ENCODE data around the gene PTPRCAP. TPM values are rescaled to one million over a fixed set of nuclear protein-coding genes. Genes with fewer than 3 reads are reported as not detected.

PTPRCAP gene
- polyA plus RNA-seq, 1 donor (not counting 4 experiments of a cell fraction or from before 2014, with no cell fraction given), result not detected

DNA sequence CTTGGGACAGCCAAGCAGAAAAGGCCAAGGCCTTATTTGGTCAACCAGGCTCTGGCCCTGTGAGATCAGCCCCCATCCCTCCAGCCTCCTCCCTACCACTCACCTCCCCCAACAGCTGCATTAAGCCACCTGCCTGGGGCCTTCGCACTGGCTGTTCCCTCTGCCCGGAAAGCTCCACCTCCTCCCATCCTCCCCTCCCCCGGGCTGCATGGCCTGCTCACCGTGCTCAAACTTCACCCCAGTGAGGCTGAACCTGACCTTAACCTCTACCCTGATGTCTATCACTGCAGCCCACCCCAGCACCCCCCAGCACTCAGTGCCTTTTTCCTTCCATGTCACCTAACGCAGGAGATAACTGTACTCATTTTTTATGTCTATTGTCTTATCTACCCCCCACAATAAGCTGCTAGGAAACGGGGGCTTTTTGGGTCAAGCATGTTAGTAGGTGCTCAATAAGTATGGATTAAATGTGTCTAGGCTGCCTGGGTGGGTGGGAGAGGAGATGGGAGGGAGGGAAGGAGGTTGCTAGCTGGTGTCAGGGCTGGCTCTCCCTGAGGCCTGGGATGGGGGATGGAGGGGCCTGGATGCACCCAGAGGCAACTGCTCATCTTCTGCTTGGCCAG lies 912 bp downstream of the PTPRCAP start:
- H3K4me3 ChIP-seq (ENCODE audit: control insufficient read depth in 2 of 3, extremely low read depth in 1 of 3, insufficient read depth in 2 of 3, low read depth in 1 of 3, low read length in 3 of 3), result no peak overlapping the region
- no peaks in the 10 kb centered on the region for H3K9me1 ChIP-seq (ENCODE audit: control insufficient read depth, extremely low read depth, insufficient read depth, low read length)
- H3K36me3 ChIP-seq (ENCODE audit: control insufficient read depth in 2 of 2, extremely low read depth in 1 of 2, insufficient read depth in 2 of 2, low read length in 2 of 2), result peaks cover 28 to 38% of the 10 kb centered on the region in 2 experiments
- H4K20me1 ChIP-seq (ENCODE audit: control insufficient read depth, extremely low read depth, insufficient read depth, low read length), result peaks cover 5% of the 10 kb centered on the region
- H2AFZ ChIP-seq (ENCODE audit: control insufficient read depth, low read length), result no peak overlapping the region
- no peak for DNase-seq (ENCODE audit: low read depth, low spot score)
- dilution Hi-C loops (cut with MboI; ENCODE audit: extremely low pct_ligation_motif_present, low sequenced_read_pairs), result no loop called here
- H3K27ac ChIP-seq (ENCODE audit: control insufficient read depth, insufficient read depth, low read length), result no peak overlapping the region
- H3K79me2 ChIP-seq (ENCODE audit: control insufficient read depth, insufficient read depth, low read length), result peaks cover 5% of the 10 kb centered on the region
- H3K4me2 ChIP-seq (ENCODE audit: control insufficient read depth, extremely low read depth, insufficient read depth, low read depth, low read length), result no peak overlapping the region
- TF ChIP-seq, protein P1, sequence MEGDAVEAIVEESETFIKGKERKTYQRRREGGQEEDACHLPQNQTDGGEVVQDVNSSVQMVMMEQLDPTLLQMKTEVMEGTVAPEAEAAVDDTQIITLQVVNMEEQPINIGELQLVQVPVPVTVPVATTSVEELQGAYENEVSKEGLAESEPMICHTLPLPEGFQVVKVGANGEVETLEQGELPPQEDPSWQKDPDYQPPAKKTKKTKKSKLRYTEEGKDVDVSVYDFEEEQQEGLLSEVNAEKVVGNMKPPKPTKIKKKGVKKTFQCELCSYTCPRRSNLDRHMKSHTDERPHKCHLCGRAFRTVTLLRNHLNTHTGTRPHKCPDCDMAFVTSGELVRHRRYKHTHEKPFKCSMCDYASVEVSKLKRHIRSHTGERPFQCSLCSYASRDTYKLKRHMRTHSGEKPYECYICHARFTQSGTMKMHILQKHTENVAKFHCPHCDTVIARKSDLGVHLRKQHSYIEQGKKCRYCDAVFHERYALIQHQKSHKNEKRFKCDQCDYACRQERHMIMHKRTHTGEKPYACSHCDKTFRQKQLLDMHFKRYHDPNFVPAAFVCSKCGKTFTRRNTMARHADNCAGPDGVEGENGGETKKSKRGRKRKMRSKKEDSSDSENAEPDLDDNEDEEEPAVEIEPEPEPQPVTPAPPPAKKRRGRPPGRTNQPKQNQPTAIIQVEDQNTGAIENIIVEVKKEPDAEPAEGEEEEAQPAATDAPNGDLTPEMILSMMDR (optimal IDR thresholded peaks at IDR 0.05 in 1 of 3, IDR thresholded peaks at IDR 0.05 in 1 of 3, conservative IDR thresholded peaks at IDR 0.05 in 1 of 3; ENCODE audit: extremely low read depth in 1 of 3, insufficient read depth in 2 of 3, low read length in 3 of 3), result no peak
- TF ChIP-seq EZH2 (IDR thresholded peaks at IDR 0.05; ENCODE audit: low read length), result no peak
- no peaks in the 10 kb centered on the region for H3K9me3 ChIP-seq (ENCODE audit: control insufficient read depth, low read depth, low read length)
- no peak for FAIRE-seq
- H3K4me1 ChIP-seq (ENCODE audit: control insufficient read depth, extremely low read depth, insufficient read depth, low read length), result no peaks in the 10 kb centered on the region
- no peak overlapping the region for H3K9ac ChIP-seq (ENCODE audit: control insufficient read depth, extremely low read depth, insufficient read depth, low read length)
- no peaks in the 10 kb centered on the region for H3K27me3 ChIP-seq (ENCODE audit: control insufficient read depth, extremely low read depth, insufficient read depth, low read length)

DNA sequence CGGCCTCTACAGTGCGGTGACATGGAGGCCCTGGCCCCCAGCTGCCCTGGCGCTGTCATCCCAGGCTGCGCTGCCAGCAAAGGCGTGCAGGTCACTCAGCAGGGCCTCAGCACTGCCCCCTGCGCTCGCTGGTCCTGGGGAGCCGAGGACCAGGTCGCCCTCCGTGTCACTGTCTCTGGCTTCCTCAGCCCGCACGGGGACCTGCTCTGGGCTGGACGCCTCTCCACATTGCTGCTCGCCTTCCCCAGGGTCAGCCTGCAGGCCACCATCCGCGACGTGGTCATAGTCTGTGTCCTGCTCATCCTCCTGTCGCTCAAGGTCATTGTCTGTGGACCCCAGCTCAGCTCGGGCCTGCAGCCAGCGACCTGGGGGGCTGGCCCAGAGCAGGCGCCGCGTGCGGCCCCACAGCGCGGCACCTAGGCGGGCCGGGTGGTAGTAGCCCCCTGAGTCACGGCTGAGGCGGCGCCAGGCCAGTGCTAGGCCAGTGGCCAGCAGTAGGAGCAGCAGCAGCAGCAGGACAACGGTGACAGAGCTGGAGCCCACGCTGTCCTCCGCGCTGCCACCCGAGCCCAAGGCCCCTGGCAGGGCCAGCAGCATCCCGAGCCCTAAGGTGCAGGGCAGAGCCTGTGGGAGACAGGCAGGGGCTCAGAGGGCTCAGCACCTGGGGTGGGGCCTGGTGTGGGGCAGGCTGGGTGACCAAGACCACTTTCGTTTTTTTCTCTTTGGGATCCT lies 1.6 kb downstream of the PTPRCAP start:
- Histone ChIP-seq H2AFZ (ENCODE audit: control insufficient read depth, low read length) (no peak overlapping the region), H3K9me1 (ENCODE audit: control insufficient read depth, extremely low read depth, insufficient read depth, low read length) (no peaks in the 10 kb centered on the region), H3K79me2 (ENCODE audit: control insufficient read depth, insufficient read depth, low read length) (peaks cover 8% of the 10 kb centered on the region), H3K27ac (ENCODE audit: control insufficient read depth, insufficient read depth, low read length) (no peak overlapping the region), H3K9ac (ENCODE audit: control insufficient read depth, extremely low read depth, insufficient read depth, low read length) (no peak overlapping the region), H3K4me2 (ENCODE audit: control insufficient read depth, extremely low read depth, insufficient read depth, low read depth, low read length) (no peak overlapping the region), H3K4me1 (ENCODE audit: control insufficient read depth, extremely low read depth, insufficient read depth, low read length) (no peaks in the 10 kb centered on the region), H3K27me3 (ENCODE audit: control insufficient read depth, extremely low read depth, insufficient read depth, low read length) (no peaks in the 10 kb centered on the region), H4K20me1 (ENCODE audit: control insufficient read depth, extremely low read depth, insufficient read depth, low read length) (peaks cover 5% of the 10 kb centered on the region), H3K4me3 (ENCODE audit: control insufficient read depth in 2 of 3, extremely low read depth in 1 of 3, insufficient read depth in 2 of 3, low read depth in 1 of 3, low read length in 3 of 3) (no peak overlapping the region), H3K9me3 (ENCODE audit: control insufficient read depth, low read depth, low read length) (no peaks in the 10 kb centered on the region), H3K36me3 (ENCODE audit: control insufficient read depth in 2 of 2, extremely low read depth in 1 of 2, insufficient read depth in 2 of 2, low read length in 2 of 2) (peaks cover 35% of the 10 kb centered on the region in 2 experiments)
- FAIRE-seq (no peak), DNase-seq (ENCODE audit: low read depth, low spot score) (no peak)
- no peak for TF ChIP-seq EZH2 (IDR thresholded peaks at IDR 0.05; ENCODE audit: low read length)
- TF ChIP-seq, protein P1 (optimal IDR thresholded peaks at IDR 0.05 in 1 of 3, IDR thresholded peaks at IDR 0.05 in 1 of 3, conservative IDR thresholded peaks at IDR 0.05 in 1 of 3; ENCODE audit: extremely low read depth in 1 of 3, insufficient read depth in 2 of 3, low read length in 3 of 3), result no peak
- dilution Hi-C loops (cut with MboI; ENCODE audit: extremely low pct_ligation_motif_present, low sequenced_read_pairs), result no loop called here

Data from keratinocyte (primary cell).